HG03064 (cell line): Measurements from ENCODE around the gene CDH1.

Experiments used
- ATAC-seq: cut with Tn5 transposase; IDR thresholded peaks from one replicate; pipeline ENCODE4 v1.9.1; 2021; ENCODE audit warnings: low read depth; ENCODE audit not compliant: unreplicated experiment

Gene CDH1

GRCh38 chr16:68843482-68844210 lies 106.6 kb downstream of the CDH1 start, which contains the start of gene TANGO6:
TSS of gene TANGO6 (plus strand) at chr16:68843531. CDS start at chr16:68843618, 87 bp downstream.
- ATAC-seq, result peak; percentile 82

- ATAC-seq, result no peak
Observed at GRCh38 chr16:68844211-68844564, 107.1 kb downstream of the CDH1 start.

GRCh38 chr16:68848786-68849185 lies 111.7 kb downstream of the CDH1 start:
- no peak for ATAC-seq

- ATAC-seq, result no peak
Observed at GRCh38 chr16:68850481-68850880, 113.4 kb downstream of the CDH1 start.

- ATAC-seq, result no peak
Observed at GRCh38 chr16:68851601-68852000, 114.5 kb downstream of the CDH1 start.

GRCh38 chr16:68857479-68857878 lies 120.4 kb downstream of the CDH1 start:
- no peak for ATAC-seq

- ATAC-seq, result no peak
Observed at GRCh38 chr16:68859828-68860227, 122.7 kb downstream of the CDH1 start.

GRCh38 chr16:68860978-68861892 lies 124.1 kb downstream of the CDH1 start:
- ATAC-seq, result no peak

- no peak for ATAC-seq
Observed at GRCh38 chr16:68866933-68867332, 129.8 kb downstream of the CDH1 start.

GRCh38 chr16:68869492-68870088 lies 132.5 kb downstream of the CDH1 start:
- no peak for ATAC-seq

- no peak for ATAC-seq
Observed at GRCh38 chr16:68873635-68874471, 136.8 kb downstream of the CDH1 start.

- ATAC-seq, result no peak
Observed at GRCh38 chr16:68875871-68876270, 138.8 kb downstream of the CDH1 start.

- ATAC-seq, result no peak
Observed at GRCh38 chr16:68883685-68884084, 146.6 kb downstream of the CDH1 start.

GRCh38 chr16:68884401-68884800 lies 147.3 kb downstream of the CDH1 start:
- ATAC-seq, result no peak
